SIG-M5 treated with dmso at 0.1 percent for 504 hours (cell line): Measurements from ENCODE around the gene GRB2.
A peak's percentile ranks its signal among the peaks of the same experiment; 100 is the strongest.
"Not testable (repeated sequence)": the region's sequence is repeated elsewhere in the genome, so short reads cannot be mapped to it uniquely, and the experiment has no call there.

Experiments
- DNase-seq: peaks from one replicate; lab custom pipeline; 2025; ENCODE audit not compliant: unreplicated experiment; lab: John Stamatoyannopoulos, UW

GRB2 gene

DNA sequence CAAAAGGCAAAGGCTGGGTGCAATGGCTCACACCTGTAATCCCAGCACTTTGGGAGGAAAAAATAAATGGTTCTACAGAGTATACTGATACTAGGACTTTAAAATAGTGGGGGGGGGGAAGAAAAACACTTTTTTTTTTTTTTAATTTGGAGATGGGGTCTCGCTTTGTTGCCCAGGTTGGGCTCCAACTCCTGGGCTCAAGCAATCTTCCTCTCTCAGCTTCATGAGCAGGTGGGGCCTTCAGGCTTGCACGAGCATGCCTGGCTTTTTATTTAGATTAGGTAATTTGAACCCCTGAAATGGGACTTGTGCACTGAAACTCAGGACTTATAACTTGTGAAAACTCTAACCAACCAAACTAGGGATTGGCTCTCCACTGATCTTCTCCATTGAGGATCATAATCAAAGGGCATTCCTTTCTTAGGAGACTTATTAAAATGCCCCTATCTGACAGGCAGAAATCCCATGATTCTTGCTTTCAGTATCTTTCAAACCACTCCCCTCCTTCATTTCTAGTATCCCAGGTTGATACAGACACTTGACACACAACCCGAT is 16.9 kb downstream of the GRB2 start:
- DNase-seq, result no peak

DNA sequence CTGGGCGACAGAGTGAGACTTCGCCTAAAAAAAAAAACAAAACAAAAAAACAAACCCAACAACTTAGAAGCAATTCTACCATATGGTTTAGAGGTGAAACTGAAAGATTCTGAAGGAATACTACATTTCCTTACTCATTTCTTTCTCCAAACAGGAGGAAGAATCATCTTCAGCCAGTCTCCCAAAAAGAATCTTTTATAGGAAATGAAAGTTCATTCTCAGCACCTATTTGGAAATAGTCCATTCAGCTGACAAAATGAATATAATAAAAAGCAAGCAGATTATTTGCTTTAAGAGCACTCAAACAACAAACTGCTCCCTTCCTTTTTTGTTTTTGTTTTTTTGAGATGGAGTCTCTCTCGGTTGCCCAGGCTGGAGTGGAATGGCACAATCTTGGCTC is 17.7 kb downstream of the GRB2 start:
- DNase-seq, result no peak

DNA sequence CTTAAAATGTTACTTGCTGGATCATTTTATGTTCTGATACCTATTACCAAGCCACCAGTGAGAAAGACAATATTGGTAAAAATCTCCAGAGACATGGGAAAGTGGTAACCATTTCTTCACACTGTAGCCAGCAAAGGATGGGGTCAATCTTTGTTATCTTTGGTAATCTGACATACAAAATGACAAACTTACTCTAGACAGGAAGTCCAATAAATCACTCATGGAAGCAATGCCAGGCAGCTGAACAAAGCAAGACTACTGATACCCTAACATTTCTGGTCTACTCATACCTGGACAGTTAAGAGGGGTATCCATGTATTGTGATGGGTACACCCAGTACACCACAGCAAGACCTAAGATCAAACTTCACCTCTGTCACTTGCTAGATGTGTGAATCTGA is 19.0 kb downstream of the GRB2 start:
- DNase-seq, result no peak

DNA sequence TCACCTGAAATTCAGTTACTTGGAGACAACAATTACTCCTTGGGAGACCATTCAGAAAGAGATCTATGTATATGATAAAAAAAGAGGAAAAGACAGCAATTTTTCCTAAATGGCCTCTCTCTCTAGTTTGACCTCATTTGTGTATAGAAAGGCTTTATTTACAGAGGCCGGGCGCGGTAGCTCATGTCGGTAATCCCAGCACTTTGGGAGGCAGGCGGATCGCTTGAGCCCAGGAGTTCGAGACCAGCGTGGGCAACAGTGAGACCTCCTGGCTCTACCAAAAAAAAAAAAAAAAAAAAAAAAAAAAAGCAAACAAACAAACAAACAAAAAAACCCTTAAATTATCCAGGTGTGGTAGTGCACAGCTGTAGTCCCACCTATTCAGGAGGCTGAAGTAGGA is 20.7 kb downstream of the GRB2 start:
- DNase-seq, result no peak

DNA sequence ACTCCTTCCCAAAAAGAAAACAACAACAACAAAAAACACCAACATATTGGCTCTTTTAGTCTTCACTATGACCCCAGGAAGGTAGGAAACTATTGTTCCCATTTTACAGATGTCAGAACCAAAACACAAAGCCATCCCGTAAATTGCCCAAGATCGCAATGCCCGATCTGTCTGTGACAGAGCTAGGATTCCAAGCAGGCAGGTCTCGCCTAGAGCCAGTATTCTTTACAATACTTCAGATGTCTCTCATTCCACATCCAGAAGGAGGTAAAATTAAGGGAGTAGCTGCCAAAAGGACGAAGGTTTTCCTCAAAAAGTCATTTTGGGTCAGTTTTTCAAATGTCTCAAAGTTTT is 21.7 kb downstream of the GRB2 start:
- DNase-seq, result no peak

DNA sequence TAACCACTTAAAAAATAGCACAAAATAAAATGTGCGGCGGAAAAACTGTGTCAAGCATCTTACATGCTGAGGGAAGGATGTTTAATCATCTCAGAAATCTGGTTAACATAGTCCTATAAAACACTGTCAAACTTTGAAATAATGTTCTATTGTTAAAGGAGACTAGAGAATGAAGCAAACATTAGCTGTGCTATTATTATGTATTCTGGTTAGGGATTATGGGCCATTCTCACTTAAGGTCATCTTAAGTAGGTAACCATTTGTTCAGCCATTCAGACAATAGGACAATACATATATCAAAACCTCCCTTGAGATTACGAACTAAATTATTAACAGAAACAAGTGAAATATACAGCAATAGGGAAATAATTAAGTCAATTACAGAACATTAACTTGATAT is 24.7 kb downstream of the GRB2 start:
- DNase-seq, result no peak

DNA sequence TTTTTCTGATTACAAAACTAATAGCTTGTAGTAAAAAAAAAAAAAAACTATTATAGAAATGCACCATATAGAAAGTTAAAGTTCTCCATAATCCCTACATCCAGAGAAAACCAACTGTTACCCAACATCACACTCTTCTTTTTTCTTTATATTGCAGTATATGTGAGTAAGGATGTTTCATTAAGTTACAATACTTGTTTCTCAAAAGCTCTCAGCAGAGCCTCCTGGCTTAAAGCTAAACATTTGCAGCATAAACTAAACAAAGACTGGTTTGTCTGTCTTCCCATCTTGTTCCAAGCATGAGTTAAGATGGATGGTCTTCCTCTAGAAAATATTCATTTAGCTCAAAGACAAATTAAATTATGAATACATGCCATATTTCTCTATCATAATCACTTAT is 25.2 kb downstream of the GRB2 start:
- DNase-seq, result no peak

DNA sequence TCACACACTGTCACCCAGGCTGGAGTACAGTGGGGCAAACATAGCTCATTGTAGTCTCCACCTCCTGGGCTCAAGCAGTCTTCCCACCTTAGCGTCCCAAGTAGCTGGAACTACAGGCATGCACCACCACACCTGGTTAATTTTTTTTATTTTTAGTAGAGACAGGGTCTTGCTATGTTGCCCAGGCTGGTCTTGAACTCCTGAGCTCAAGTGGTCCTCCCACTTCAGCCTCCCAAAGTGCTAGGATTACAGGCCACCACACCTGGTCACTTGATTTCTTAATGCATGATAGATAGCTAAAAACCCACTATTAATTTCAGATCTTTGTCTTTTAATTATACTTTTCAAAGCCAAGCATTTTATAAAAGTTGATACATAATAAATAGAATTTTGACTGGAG is 26.1 kb downstream of the GRB2 start:
- not testable (repeated sequence) for DNase-seq

DNA sequence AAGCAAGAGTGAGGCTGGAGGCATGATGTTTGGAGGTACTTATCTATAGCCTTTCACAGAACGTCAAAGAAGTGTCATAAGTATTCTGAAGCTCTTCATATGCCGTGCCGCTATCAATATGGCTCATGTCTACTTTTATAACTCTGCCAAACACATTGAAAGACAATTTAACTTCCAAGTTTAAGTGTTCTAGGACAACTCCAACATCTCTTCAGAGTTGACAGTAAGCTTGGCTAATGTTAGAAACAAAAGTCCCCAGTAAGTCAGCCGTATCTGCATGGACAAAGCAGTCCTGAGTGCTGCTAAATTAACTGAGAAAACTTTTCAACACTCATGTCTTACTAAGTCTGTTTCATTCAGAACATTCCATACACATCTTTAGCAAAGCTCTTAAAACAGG is 32.2 kb downstream of the GRB2 start:
- DNase-seq, result no peak

DNA sequence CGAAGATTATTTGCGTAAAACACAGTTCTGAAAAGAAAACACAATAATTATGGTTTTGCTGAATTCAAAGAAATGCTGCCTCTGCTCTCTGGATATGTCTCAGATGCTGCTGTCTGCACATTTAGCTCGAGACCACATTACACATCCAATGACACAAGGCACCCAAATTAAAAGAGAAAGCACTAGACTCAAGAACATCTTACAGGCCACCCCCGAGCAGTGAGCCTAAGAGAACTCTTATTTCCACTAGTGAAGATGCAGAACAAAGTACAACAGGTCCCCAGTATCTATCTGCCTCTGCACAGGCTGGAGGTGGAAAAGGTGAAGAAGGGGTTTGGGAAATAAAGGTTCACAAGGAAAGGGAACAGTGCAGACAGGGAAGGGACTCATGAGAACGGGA is 33.5 kb downstream of the GRB2 start:
- DNase-seq, result no peak

DNA sequence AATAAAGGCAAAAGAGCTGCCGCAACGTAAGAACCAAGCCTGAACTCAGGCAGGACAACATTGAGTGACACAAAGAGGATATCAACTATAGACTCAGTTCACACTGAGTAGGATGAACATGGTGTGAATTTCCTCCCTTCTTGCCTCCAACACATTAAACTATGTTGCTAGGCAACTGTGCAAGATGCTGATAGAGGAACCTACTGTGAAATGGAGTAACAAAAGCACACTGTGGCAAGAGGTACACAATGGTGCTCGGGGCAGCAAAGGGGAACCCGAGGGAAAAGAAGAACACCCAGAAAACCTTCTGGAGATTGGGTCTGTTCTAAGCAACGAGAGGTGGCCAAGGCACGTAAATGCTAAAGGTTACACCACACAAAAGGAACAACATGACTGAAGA is 34.1 kb downstream of the GRB2 start:
- DNase-seq, result peak; percentile 79

DNA sequence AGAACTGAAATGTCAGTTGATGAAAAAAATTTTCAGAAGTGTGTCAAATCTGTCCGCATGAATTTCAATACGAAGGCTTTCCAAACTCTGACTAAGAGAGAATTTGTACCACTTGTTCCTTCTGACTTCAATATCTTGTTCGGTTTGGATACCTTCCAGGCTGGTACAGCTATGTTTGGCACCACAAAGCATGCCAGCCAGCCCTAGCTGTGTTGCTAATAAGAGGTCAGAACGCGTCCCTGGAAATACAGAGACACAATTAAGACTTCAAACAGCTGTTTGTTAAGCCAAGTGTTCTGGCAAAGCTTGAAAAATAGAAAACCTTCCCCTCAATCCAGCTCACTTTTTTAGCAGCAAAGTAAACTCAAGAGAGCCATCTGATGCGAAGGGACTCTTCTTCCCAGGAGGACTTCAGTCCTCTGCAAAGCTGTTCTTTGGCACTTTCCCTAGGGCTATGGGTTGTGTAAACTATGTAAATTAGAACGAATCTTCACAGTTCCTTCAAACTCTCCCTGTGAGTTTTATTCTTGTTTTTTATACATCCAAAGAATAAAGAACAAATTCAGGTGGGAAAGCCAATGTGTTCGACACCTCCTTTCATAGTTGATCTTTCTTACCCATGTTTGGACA is 35.1 kb downstream of the GRB2 start:
- no peak for DNase-seq

DNA sequence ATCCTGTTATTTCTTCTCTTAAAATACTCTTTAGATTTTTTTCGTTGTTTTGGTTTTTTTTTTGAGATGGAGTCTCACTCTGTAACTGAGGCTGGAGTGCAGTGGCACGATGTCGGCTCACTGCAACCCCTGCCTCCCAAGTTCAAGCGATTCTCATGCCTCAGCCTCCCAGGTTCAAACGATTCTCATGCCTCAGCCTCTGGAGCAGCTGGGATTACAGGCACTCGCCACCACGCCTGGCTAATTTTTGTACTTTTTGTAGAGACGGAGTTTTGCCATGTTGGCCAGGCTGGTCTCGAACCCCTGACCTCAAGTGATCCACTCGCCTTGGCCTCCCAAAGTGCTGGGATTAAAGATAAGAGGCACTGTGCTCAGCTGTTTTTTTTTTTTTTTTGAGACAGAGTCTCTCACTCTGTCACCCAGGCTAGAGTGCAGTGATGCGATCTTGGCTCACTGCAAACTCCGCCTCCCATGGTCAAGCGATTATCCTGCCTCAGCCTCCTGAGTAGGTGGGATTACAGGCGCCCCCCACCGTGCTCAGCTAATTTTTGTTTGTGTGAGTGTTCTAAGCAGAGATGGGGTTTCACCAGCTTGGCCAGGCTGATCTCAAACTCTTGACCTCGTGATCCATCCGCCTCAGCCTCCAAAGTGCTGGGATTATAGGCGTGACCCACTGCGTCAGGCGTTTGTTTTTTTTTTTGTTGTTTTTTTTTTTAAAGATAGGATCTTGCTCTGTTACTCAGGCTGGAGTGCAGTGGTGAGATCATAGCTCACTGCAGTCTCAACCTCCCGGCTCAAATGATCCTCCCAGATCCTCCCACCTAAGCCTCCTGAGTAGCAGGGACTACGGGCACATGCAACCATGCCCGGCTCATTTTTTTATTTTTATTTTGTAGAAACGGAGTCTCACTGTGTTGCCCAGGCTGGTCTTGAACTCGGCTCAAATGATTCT is 37.4 kb downstream of the GRB2 start:
- DNase-seq, result not testable (repeated sequence)

DNA sequence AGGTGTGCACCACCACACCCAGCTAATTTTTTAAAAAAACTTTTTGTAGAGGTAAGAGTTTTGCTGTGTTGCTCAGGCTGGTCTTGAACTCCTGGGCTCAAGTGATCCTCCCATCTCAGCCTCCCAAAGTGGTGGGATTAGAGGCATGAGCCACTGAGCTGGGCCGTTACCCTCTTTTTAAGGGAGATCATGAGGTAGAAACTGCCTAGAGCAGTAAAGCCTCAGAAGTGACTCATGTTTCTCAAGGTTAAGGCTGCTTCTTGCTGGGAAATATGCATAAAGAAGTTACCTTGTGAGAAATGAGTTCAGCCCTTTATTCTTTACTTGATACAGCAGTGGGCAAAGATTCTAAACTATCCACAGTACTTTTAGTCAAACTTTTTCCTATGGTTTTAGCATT is 38.2 kb downstream of the GRB2 start:
- peak; percentile 23 for DNase-seq

DNA sequence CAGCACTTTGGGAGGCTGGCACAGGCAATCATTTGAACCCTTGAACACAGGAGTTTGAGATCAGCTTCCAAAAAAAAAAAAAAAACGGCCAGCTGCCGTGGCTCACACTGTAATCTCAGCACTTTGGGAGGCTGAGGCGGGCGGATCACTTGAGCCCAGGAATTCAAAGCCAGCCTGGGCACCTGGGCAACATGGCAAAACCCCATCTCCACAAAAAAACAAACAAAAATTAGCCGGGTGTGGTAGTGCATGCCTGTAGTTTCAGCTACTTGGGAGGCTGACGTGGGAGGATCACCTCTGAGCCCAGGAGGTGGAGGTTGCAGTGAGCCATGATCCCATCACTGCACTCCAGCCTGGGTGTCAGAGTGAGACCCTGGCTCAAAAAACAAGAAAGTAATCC is 39.0 kb downstream of the GRB2 start:
- DNase-seq, result no peak

DNA sequence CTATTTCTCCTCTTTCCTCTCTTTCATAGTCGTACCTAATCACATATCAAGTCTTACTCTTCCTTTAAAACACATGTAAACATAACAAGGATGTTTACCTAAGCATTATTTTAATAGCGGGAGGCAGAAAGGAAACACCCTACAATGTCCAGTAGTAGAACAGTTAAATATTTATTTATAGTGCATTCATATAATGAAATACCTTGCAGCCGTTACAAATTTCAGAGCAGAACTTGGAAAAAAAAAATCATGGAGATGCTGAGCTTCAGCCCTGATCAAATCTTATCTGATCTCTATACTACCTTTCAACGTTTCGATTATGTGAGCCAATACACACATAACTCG is 39.6 kb downstream of the GRB2 start:
- DNase-seq, result no peak

DNA sequence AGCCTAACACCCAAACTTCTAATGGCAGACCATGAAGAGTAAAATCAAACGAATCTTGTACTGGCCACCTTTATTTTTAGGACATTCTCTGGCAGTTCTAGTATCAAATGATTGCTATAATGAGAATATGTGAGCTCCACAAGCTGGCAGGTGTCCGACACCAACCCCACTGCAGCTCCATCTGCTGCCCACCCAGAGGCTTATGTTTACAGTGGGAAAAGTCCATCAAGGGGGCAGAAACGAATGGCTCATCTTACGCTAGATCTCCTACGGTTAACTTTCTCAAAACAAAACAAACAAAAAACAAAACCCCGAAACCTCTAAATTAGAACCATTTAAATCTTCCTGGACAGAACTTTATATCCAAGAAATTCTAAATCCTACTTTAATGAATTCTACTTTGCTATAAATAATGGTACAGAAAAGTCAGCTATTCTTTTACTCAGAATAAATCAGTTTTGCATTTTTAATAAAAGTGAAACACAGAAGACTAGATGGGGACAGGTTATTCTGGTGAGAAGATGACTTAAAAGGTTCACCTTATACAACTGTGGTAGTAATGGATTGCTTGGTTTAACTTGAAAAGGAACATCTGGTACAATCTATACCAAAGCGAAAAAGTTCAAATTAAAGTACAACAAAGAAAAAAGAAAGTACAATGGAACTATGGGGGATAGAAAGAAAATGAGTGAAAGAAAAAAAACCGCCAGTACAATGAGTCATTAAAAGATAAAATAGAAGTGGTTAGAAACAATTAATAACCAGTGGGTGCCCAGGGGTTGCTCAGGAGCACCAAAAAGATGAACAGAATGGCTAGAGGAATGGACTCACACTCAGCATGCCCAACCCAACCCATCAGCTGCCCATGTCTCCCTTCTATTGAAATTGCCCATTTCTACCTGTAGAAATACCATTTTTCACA is 40.2 kb downstream of the GRB2 start:
- DNase-seq, result no peak

DNA sequence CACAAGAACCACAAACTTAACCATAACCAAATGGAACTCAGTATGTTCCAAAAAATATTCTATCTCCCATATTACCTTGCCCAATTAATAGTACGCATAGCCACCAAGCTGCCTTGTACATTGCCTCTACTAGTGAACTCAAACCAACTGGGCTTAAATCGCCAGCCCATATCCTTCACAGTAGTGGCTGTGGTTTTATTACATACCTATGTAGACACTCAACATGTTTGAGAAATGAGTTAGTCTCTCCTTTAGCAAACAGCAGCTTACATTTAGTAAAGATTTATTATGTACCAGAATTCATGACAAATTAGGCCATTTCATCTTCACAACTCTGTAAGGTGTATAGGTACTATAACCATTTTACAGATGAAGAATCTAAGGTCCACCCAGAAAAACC is 41.4 kb downstream of the GRB2 start:
- no peak for DNase-seq

DNA sequence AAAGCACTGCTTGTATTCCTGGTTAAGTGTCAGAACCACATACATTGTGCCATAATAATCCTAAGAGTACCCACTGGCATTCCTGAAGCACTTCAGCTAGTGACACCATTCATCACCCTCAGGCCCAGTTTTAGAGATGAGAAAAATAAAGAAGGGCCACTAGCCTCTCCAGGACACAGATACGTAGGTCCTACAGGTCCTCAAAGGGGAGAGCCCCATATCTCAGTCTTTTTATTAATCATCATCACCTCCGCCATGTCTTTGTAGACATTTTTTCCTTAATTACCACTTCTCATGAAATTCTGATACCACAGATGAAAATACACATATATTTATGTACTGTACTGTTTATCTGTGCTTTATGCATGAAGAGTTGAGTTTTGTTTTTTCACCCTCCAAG is 43.5 kb downstream of the GRB2 start:
- DNase-seq, result no peak

DNA sequence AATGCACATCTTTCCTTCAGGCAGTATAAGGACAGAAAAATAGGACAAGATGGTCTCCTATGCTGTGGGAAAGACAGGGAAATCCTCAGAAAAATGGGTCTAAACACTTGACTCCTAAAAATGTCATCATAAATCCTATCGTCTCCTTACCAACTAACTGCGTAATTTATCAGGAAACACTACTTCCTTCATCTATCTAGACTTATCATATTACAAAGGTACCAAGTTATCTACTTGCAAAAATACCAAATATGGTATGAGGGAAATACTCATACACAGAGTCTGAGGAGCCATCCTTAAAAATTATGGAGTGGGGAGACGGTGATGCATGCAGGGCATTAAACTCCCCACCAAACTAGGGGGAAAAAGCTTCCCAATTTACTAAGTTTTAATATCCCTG is 44.1 kb downstream of the GRB2 start:
- no peak for DNase-seq

DNA sequence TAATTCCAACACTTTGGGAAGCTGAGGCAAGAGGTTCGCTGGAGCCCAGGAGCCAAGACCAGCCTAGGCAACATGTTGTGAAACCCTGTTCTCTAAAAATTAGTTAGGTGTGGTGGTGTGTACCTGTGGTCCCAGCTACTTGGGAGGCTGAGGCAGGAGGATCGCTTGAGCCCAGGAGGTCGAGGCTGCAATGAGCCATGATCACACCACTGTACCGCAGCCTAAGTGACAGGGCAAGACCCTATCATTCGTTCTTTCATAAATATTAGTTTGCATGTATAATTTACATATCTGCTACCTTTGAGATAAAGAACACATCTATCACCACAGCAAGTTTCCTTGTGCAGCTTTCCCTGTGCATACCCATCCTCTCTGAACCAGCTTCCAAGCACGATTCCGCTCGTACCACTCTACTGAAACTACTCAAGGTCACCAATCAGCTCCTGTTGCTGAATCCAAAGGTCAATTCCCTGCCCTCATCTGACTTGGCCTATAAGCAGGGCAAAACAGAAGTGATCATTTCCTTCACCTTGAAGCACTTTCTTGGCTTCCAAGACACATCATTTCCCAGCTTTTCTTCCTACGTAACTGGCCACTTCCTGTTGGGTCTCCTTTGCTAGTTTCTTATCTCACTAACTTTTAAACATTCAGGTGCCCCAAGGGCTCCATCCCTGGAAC is 49.1 kb downstream of the GRB2 start:
- no peak for DNase-seq
